ENCODE measurements around the gene UCHL1. TPM values are rescaled to one million over a fixed set of nuclear protein-coding genes. Genes with fewer than 3 reads are reported as not detected.

Gene UCHL1
- polyA plus RNA-seq, 1 donor from 2014 or later, result 5,099 TPM

DNA sequence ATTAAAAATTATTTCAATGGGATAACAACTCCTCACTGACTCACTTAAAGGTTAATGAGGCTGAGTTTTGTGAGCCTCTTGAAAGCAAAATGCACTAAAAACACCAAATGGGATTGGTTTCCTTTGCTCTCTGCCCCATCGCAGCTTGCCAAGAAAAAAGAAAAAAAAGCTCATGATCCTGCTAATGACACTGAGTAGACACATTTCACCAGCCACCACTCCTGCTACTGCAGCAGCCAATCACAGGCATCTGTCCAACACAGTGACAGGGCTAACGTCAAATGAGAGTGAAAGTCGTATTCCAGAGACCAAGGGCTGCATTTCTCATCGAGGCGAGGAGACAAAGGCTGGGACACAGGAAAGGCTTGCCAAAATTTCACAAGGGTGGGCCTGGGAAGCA is 47.5 kb upstream of the UCHL1 start:
- Histone ChIP-seq H3K9ac (ENCODE audit: low read length) (no peak overlapping the region), H3K36me3 (ENCODE audit: insufficient read depth, low read length) (no peaks in the 10 kb centered on the region), H3F3A (ENCODE audit: insufficient read depth, low read length, poor library complexity, severe bottlenecking) (no peaks in the 10 kb centered on the region), H2AFZ (ENCODE audit: low read depth, low read length) (no peak overlapping the region), H3K27me3 (ENCODE audit: insufficient read depth, low read depth, low read length) (no peaks in the 10 kb centered on the region), H3K9me2 (ENCODE audit: insufficient read depth, low read length) (no peaks in the 10 kb centered on the region), H3K4me3 (ENCODE audit: low read length) (no peak overlapping the region), H3K4me2 (ENCODE audit: low read length) (no peak overlapping the region), H4K20me1 (ENCODE audit: insufficient read depth) (no peaks in the 10 kb centered on the region), H3K9me3 (ENCODE audit: low read length) (no peaks in the 10 kb centered on the region), H3K27ac (ENCODE audit: low read length) (no peak overlapping the region), H3K79me2 (replicated peaks; ENCODE audit: insufficient read depth, low read length) (peaks cover 10% of the 10 kb centered on the region)
- TF ChIP-seq MXI1 (conservative IDR thresholded peaks at IDR 0.05; ENCODE audit: poor library complexity, severe bottlenecking) (no peak), POLR2AphosphoS5 (IDR thresholded peaks at IDR 0.05) (no peak), TAF1 (IDR thresholded peaks at IDR 0.05; ENCODE audit: low read depth) (no peak), EP300 (conservative IDR thresholded peaks at IDR 0.05; ENCODE audit: poor library complexity, severe bottlenecking) (no peak), SMC3 (conservative IDR thresholded peaks at IDR 0.05; ENCODE audit: poor library complexity) (no peak), RAD21 (conservative IDR thresholded peaks at IDR 0.05) (no peak), EZH2 (IDR thresholded peaks at IDR 0.05; ENCODE audit: borderline replicate concordance, insufficient read depth, low read length, poor library complexity, severe bottlenecking) (no peak)
- TF ChIP-seq, protein P1, sequence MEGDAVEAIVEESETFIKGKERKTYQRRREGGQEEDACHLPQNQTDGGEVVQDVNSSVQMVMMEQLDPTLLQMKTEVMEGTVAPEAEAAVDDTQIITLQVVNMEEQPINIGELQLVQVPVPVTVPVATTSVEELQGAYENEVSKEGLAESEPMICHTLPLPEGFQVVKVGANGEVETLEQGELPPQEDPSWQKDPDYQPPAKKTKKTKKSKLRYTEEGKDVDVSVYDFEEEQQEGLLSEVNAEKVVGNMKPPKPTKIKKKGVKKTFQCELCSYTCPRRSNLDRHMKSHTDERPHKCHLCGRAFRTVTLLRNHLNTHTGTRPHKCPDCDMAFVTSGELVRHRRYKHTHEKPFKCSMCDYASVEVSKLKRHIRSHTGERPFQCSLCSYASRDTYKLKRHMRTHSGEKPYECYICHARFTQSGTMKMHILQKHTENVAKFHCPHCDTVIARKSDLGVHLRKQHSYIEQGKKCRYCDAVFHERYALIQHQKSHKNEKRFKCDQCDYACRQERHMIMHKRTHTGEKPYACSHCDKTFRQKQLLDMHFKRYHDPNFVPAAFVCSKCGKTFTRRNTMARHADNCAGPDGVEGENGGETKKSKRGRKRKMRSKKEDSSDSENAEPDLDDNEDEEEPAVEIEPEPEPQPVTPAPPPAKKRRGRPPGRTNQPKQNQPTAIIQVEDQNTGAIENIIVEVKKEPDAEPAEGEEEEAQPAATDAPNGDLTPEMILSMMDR (IDR thresholded peaks at IDR 0.05; ENCODE audit: poor library complexity, severe bottlenecking), result no peak
- TF ChIP-seq, protein P2, sequence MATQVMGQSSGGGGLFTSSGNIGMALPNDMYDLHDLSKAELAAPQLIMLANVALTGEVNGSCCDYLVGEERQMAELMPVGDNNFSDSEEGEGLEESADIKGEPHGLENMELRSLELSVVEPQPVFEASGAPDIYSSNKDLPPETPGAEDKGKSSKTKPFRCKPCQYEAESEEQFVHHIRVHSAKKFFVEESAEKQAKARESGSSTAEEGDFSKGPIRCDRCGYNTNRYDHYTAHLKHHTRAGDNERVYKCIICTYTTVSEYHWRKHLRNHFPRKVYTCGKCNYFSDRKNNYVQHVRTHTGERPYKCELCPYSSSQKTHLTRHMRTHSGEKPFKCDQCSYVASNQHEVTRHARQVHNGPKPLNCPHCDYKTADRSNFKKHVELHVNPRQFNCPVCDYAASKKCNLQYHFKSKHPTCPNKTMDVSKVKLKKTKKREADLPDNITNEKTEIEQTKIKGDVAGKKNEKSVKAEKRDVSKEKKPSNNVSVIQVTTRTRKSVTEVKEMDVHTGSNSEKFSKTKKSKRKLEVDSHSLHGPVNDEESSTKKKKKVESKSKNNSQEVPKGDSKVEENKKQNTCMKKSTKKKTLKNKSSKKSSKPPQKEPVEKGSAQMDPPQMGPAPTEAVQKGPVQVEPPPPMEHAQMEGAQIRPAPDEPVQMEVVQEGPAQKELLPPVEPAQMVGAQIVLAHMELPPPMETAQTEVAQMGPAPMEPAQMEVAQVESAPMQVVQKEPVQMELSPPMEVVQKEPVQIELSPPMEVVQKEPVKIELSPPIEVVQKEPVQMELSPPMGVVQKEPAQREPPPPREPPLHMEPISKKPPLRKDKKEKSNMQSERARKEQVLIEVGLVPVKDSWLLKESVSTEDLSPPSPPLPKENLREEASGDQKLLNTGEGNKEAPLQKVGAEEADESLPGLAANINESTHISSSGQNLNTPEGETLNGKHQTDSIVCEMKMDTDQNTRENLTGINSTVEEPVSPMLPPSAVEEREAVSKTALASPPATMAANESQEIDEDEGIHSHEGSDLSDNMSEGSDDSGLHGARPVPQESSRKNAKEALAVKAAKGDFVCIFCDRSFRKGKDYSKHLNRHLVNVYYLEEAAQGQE (IDR thresholded peaks at IDR 0.05; ENCODE audit: borderline replicate concordance), result no peak

DNA sequence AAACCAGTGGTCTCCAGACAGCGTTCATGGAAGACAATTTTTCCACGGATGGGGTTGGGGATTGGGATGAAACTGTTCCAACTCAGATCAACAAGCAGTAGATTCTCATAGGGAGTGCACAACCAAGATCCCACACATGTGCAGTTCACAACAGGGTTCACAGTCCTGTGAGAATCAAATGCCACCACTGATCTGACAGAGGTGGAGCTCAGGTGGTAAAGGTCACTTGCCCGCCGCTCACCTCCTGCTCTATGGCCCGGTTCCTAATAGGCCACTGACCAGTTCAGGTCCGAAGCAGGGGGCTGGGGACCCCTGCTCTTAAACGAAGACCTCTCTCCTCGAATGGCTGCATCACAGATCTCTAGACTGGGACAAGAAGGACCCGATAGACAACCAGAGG is 46.8 kb upstream of the UCHL1 start:
- H3K79me2 ChIP-seq (replicated peaks; ENCODE audit: insufficient read depth, low read length), result peaks cover 10% of the 10 kb centered on the region

More for the DNA sequence above, 46.8 kb upstream of the UCHL1 start:
- Histone ChIP-seq H4K20me1 (ENCODE audit: insufficient read depth) (no peaks in the 10 kb centered on the region), H3K9me2 (ENCODE audit: insufficient read depth, low read length) (no peaks in the 10 kb centered on the region), H2AFZ (ENCODE audit: low read depth, low read length) (no peak overlapping the region), H3K36me3 (ENCODE audit: insufficient read depth, low read length) (no peaks in the 10 kb centered on the region), H3K9me3 (ENCODE audit: low read length) (no peaks in the 10 kb centered on the region), H3K9ac (ENCODE audit: low read length) (no peak overlapping the region), H3K27me3 (ENCODE audit: insufficient read depth, low read depth, low read length) (no peaks in the 10 kb centered on the region), H3K27ac (ENCODE audit: low read length) (no peak overlapping the region), H3K4me2 (ENCODE audit: low read length) (no peak overlapping the region), H3K4me3 (ENCODE audit: low read length) (no peak overlapping the region), H3F3A (ENCODE audit: insufficient read depth, low read length, poor library complexity, severe bottlenecking) (no peaks in the 10 kb centered on the region)
- TF ChIP-seq TAF1 (IDR thresholded peaks at IDR 0.05; ENCODE audit: low read depth), result no peak
- TF ChIP-seq MXI1 (conservative IDR thresholded peaks at IDR 0.05; ENCODE audit: poor library complexity, severe bottlenecking), result no peak
- TF ChIP-seq RAD21 (conservative IDR thresholded peaks at IDR 0.05), result no peak
- TF ChIP-seq, protein P1 (IDR thresholded peaks at IDR 0.05; ENCODE audit: poor library complexity, severe bottlenecking), result no peak
- no peak for TF ChIP-seq EZH2 (IDR thresholded peaks at IDR 0.05; ENCODE audit: borderline replicate concordance, insufficient read depth, low read length, poor library complexity, severe bottlenecking)
- TF ChIP-seq SMC3 (conservative IDR thresholded peaks at IDR 0.05; ENCODE audit: poor library complexity), result no peak
- no peak for TF ChIP-seq POLR2AphosphoS5 (IDR thresholded peaks at IDR 0.05)
- TF ChIP-seq, protein P2 (IDR thresholded peaks at IDR 0.05; ENCODE audit: borderline replicate concordance), result no peak
- TF ChIP-seq EP300 (conservative IDR thresholded peaks at IDR 0.05; ENCODE audit: poor library complexity, severe bottlenecking), result no peak
